Adipose tissue (tissue), 3 donors: ENCODE data around the gene CDKN2C. TPM values are rescaled to one million over a fixed set of nuclear protein-coding genes. Genes with fewer than 3 reads are reported as not detected.
"Not testable (repeated sequence)": the region's sequence is repeated elsewhere in the genome, so short reads cannot be mapped to it uniquely, and the experiment has no call there.

Experiments used
- H3K27ac ChIP-seq: one replicate; pipeline ENCODE4 v1.5.1; 2013; ENCODE audit warnings: low read depth, low read length
- WGBS, 3 donors: extraction: QIAGEN DNeasy Blood & Tissue Kit; methylation state at CpG; one replicate each; pipeline ENCODE4 v1.1.7; 2013; 5-methylcytosine and 5-hydroxymethylcytosine counted together
- polyA plus RNA-seq, 3 donors: library from polyadenylated mRNA; stranded (reverse); fragments of 200-250 nt; gene quantifications; one replicate each; pipeline ENCODE4 v1.2.3, GENCODE V29; 2013
- donor health status: healthy with polysubstance abuse.
- donor health status: Bipolar disorder and iron deficiency.
- donor health status: healthy.

Gene CDKN2C
- polyA plus RNA-seq: 100 to 1,000 TPM in 1 of 3 donors, 10 to 100 TPM in 2; 28.6 to 138 (median 70.4) TPM

- H3K27ac ChIP-seq: peak within 1 kb of the TSS; percentile 94
- WGBS, 3 donors: 0 to 1% (median 1%) methylated on average over 42 to 44 of the region's 44 CpGs
Observed at GRCh38 chr1:50969611-50970508, at the start of gene CDKN2C. Gene CDKN2C (plus strand): TSS chr1:50970245. CDS start chr1:50970369, 124 bp downstream.

- 96 to 100% (median 100%) methylated on average over 1 of the region's 1 CpG for WGBS, 3 donors
- no peak overlapping the region for H3K27ac ChIP-seq
Observed at GRCh38 chr1:50920409-50920808, 49.6 kb upstream of the CDKN2C start.

GRCh38 chr1:50921029-50921428, 49.0 kb upstream of the CDKN2C start:
- WGBS, 3 donors: 97 to 98% (median 97%) methylated on average over 4 of the region's 4 CpGs

GRCh38 chr1:50923564-50923963, 46.5 kb upstream of the CDKN2C start:
- no peak overlapping the region for H3K27ac ChIP-seq
- WGBS, 3 donors: 94 to 97% (median 95%) methylated on average over 1 of the region's 1 CpG

More at GRCh38 chr1:50921029-50921428, 49.0 kb upstream of the CDKN2C start:
- no peak overlapping the region for H3K27ac ChIP-seq

- WGBS, 3 donors: 35 to 51% (median 51%) methylated on average over 2 of the region's 2 CpGs
Observed at GRCh38 chr1:50929376-50929958, 40.6 kb upstream of the CDKN2C start.

GRCh38 chr1:50930193-50930592, 39.9 kb upstream of the CDKN2C start:
- no peak overlapping the region for H3K27ac ChIP-seq

More at GRCh38 chr1:50929376-50929958, 40.6 kb upstream of the CDKN2C start:
- H3K27ac ChIP-seq: no peak overlapping the region

GRCh38 chr1:50930965-50931737, 38.9 kb upstream of the CDKN2C start:
- WGBS, 3 donors: 86 to 89% (median 88%) methylated on average over 6 of the region's 6 CpGs

GRCh38 chr1:50932043-50932442, 38.0 kb upstream of the CDKN2C start:
- 92 to 98% (median 96%) methylated on average over 4 of the region's 4 CpGs for whole genome bisulfite sequencing, 3 donors

More at GRCh38 chr1:50930965-50931737, 38.9 kb upstream of the CDKN2C start:
- H3K27ac ChIP-seq: no peak overlapping the region

GRCh38 chr1:50933770-50934169, 36.3 kb upstream of the CDKN2C start:
- H3K27ac ChIP-seq: not testable (repeated sequence)
- 81 to 88% (median 87%) methylated on average over 3 of the region's 3 CpGs for WGBS, 3 donors

More at GRCh38 chr1:50932043-50932442, 38.0 kb upstream of the CDKN2C start:
- not testable (repeated sequence) for H3K27ac ChIP-seq

GRCh38 chr1:50934838-50935237, 35.2 kb upstream of the CDKN2C start:
- no peak overlapping the region for H3K27ac ChIP-seq

- WGBS, 3 donors: 96 to 98% (median 96%) methylated on average over 2 of the region's 2 CpGs
- not testable (repeated sequence) for H3K27ac ChIP-seq
Observed at GRCh38 chr1:50935276-50935675, 34.8 kb upstream of the CDKN2C start.

GRCh38 chr1:50936321-50936720, 33.7 kb upstream of the CDKN2C start:
- H3K27ac ChIP-seq: no peak overlapping the region
- 52 to 76% (median 74%) methylated on average over 2 of the region's 2 CpGs for WGBS, 3 donors

- WGBS, 3 donors: 92 to 95% (median 95%) methylated on average over 3 of the region's 3 CpGs
- H3K27ac ChIP-seq: no peak overlapping the region
Observed at GRCh38 chr1:50940291-50940690, 29.8 kb upstream of the CDKN2C start.

- WGBS, 3 donors: 75 to 93% (median 92%) methylated on average over 1 of the region's 1 CpG
- H3K27ac ChIP-seq: no peak overlapping the region
Observed at GRCh38 chr1:50942334-50942733, 27.7 kb upstream of the CDKN2C start.

- WGBS, 3 donors: 72 to 85% (median 84%) methylated on average over 9 of the region's 9 CpGs
- no peak overlapping the region for H3K27ac ChIP-seq
Observed at GRCh38 chr1:50949286-50949982, 20.6 kb upstream of the CDKN2C start.

- 28 to 59% (median 53%) methylated on average over 1 of the region's 1 CpG for WGBS, 3 donors
- no peak overlapping the region for H3K27ac ChIP-seq
Observed at GRCh38 chr1:50950396-50950795, 19.6 kb upstream of the CDKN2C start.

GRCh38 chr1:50952566-50952965, 17.5 kb upstream of the CDKN2C start:
- whole genome bisulfite sequencing, 3 donors: 97 to 98% (median 97%) methylated on average over 26 to 28 of the region's 31 CpGs
- not testable (repeated sequence) for H3K27ac ChIP-seq

- WGBS, 3 donors: 43 to 57% (median 46%) methylated on average over 1 of the region's 1 CpG
- no peak overlapping the region for H3K27ac ChIP-seq
Observed at GRCh38 chr1:50955116-50955515, 14.9 kb upstream of the CDKN2C start.
